RWPE2 (cell line): Measurements from ENCODE around the gene DUOX2.
A peak's percentile ranks its signal among the peaks of the same experiment; 100 is the strongest.

Experiments
- ATAC-seq: fragments of 200-7000 bp; cut with Tn5 transposase; 3 replicates; pipeline ENCODE4 v1.9.1; 2021; ENCODE audit warnings: low read depth
- DNase-seq: peaks from one replicate; pipeline ENCODE4 v3.0.0-alpha.2; 2020; ENCODE audit warnings: low spot score
- H3K27ac ChIP-seq: fragments of 450-650 bp; 2 replicates; pipeline ENCODE4 v1.5.1; 2017; ENCODE audit warnings: mild to moderate bottlenecking; ENCODE audit not compliant: poor library complexity, severe bottlenecking
- H3K27me3 ChIP-seq: fragments of 250-450 bp; sonication (Bioruptor Pico); 2 replicates; pipeline ENCODE4 v1.5.1; 2021; ENCODE audit warnings: mild to moderate bottlenecking, moderate library complexity; ENCODE audit not compliant: insufficient read depth, poor library complexity, severe bottlenecking
- H3K36me3 ChIP-seq: fragments of 250-450 bp; sonication (Bioruptor Pico); 2 replicates; pipeline ENCODE4 v1.5.1; 2020; ENCODE audit warnings: low read depth, mild to moderate bottlenecking, moderate library complexity
- H3K4me1 ChIP-seq: fragments of 250-450 bp; sonication (Bioruptor Pico); 2 replicates; pipeline ENCODE4 v1.5.1; 2021; ENCODE audit warnings: mild to moderate bottlenecking, moderate library complexity; ENCODE audit not compliant: insufficient read depth, poor library complexity, severe bottlenecking
- H3K4me3 ChIP-seq: fragments of 250-450 bp; sonication (Bioruptor Pico); 2 replicates; pipeline ENCODE4 v1.5.1; 2021; ENCODE audit warnings: mild to moderate bottlenecking, moderate library complexity; ENCODE audit not compliant: severe bottlenecking
- H3K9me3 ChIP-seq: fragments of 250-450 bp; sonication (Bioruptor Pico); 2 replicates; pipeline ENCODE4 v1.5.1; 2021; ENCODE audit warnings: mild to moderate bottlenecking, moderate library complexity; ENCODE audit not compliant: severe bottlenecking
- TF ChIP-seq, protein P1 (sequence below): fragments of 450-650 bp; IDR thresholded peaks from one replicate; pipeline ENCODE4 v1.5.1; 2017; ENCODE audit warnings: mild to moderate bottlenecking, moderate library complexity; ENCODE audit not compliant: poor library complexity, severe bottlenecking

The DUOX2 gene

DNA sequence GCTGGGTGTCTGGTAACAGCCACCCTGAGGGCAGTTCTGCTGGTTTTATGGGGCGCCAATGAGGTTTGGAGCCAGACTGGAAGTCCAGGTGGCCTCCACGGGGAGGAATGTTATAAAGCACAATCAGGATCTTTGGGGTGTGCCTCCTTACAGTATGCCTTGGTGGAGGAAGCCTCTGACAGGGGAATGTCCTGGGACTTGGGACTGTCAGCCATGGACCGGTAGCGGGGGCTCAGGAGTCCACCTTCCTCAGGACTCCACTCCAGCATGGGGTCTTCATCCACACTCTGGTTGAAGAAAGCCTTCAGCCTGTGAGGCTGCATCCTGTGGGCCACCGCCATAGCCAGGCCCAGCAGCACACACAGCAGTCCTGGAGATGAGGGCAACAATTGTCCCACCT lies 5.0 kb upstream of the DUOX2 start:
- H3K4me1 ChIP-seq: peaks cover 12% of the 10 kb centered on the region
- H3K36me3 ChIP-seq: no peaks in the 10 kb centered on the region
- DNase-seq: peak; percentile 51
- no peak overlapping the region for H3K4me3 ChIP-seq
- peaks cover 38% of the 10 kb centered on the region for H3K27me3 ChIP-seq
- TF ChIP-seq, protein P1, sequence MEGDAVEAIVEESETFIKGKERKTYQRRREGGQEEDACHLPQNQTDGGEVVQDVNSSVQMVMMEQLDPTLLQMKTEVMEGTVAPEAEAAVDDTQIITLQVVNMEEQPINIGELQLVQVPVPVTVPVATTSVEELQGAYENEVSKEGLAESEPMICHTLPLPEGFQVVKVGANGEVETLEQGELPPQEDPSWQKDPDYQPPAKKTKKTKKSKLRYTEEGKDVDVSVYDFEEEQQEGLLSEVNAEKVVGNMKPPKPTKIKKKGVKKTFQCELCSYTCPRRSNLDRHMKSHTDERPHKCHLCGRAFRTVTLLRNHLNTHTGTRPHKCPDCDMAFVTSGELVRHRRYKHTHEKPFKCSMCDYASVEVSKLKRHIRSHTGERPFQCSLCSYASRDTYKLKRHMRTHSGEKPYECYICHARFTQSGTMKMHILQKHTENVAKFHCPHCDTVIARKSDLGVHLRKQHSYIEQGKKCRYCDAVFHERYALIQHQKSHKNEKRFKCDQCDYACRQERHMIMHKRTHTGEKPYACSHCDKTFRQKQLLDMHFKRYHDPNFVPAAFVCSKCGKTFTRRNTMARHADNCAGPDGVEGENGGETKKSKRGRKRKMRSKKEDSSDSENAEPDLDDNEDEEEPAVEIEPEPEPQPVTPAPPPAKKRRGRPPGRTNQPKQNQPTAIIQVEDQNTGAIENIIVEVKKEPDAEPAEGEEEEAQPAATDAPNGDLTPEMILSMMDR: no peak
- no peak for ATAC-seq
- H3K9me3 ChIP-seq: no peaks in the 10 kb centered on the region
- no peak overlapping the region for H3K27ac ChIP-seq

DNA sequence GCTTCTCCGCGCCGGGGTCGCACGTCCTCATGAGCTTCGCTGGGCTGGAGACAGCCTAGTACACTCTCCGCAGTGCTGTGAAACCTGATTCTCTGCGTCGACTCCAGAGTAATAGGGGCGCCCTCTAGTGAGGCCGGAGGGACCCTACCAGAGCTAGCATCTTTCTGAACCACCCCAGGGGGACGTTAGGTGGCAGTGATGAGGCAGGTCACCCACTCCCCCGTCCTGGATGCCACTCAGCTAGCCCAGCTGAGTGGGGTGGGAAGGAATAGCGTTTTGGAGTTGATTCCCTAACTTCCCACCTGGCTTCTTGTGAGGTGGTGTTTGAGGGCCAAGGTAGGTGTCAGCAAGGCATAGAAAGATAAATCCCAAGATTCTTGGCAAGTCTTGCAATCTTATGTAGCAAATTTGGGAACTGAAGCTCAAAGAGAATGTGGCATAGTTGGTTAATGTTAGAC lies 4.2 kb upstream of the DUOX2 start:
- ATAC-seq: peak; percentile 85
- H3K27me3 ChIP-seq: peaks cover 46% of the 10 kb centered on the region
- H3K36me3 ChIP-seq: no peaks in the 10 kb centered on the region
- peaks cover 12% of the 10 kb centered on the region for H3K4me1 ChIP-seq
- TF ChIP-seq, protein P1: peak; percentile 100
- H3K4me3 ChIP-seq: no peak overlapping the region
- peak; percentile 88 for DNase-seq
- H3K9me3 ChIP-seq: no peaks in the 10 kb centered on the region
- no peak overlapping the region for H3K27ac ChIP-seq

DNA sequence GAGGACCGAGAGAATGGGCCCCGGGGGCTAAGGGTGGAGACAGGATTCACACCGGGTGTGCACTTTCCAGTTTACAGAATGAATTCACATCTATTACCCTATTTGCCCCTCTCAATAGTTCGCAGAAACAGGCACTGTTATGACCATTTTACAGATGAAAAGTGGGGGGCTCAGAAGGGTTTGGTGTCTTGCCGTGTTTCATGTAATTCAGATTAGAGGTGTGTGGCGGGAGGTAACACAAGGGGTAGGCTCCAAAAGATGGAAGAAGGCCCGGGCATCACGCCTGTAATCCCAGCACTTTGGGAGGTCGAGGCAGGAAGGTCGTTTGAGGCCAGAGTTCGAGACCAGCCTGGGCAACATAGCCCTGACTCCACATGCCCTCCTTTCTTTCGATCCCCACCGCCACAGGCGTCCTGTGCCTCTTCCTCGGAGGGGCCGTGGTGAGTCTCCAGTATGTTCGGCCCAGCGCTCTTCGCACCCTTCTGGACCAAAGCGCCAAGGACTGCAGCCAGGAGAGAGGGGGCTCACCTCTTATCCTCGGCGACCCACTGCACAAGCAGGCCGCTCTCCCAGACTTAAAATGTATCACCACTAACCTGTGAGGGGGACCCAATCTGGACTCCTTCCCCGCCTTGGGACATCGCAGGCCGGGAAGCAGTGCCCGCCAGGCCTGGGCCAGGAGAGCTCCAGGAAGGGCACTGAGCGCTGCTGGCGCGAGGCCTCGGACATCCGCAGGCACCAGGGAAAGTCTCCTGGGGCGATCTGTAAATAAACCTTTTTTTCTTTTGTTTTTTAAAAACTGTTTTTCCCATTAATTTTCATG lies 3.5 kb upstream of the DUOX2 start:
- DNase-seq (peak; percentile 47), ATAC-seq (no peak; the same call in 2 of the 3 replicates)
- no peaks in the 10 kb centered on the region for H3K36me3 ChIP-seq
- H3K27me3 ChIP-seq: peaks cover 53% of the 10 kb centered on the region
- peaks cover 11% of the 10 kb centered on the region for H3K4me1 ChIP-seq
- no peak overlapping the region for H3K4me3 ChIP-seq
- no peak overlapping the region for H3K27ac ChIP-seq
- TF ChIP-seq, protein P1: no peak
- H3K9me3 ChIP-seq: no peaks in the 10 kb centered on the region

DNA sequence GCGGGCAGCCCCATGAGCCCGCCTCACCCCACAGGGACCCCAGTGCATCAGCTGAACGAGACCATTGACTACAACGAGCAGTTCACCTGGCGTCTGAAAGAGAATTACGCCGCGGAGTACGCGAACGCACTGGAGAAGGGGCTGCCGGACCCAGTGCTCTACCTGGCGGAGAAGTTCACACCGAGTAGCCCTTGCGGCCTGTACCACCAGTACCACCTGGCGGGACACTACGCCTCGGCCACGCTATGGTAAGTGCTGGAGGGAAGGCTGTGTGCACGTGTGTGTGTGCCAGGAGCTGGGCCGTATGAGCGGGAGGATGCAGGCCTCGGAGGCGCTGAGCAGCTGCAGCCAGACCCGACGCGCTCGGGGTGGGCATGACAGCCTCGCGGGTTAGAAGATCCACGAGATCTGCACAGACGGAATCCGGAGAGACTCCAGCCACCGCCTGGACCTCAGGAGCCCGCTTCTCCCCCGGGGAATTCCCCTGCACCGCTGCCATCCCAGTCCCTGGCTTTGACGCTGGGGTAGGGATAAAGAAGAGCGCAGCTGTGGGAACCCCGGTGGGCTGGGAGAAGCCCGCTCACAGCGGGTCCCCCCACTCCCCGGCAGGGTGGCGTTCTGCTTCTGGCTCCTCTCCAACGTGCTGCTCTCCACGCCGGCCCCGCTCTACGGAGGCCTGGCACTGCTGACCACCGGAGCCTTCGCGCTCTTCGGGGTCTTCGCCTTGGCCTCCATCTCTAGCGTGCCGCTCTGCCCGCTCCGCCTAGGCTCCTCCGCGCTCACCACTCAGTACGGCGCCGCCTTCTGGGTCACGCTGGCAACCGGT lies 2.7 kb upstream of the DUOX2 start:
- TF ChIP-seq, protein P1: no peak
- Histone ChIP-seq H3K9me3 (no peaks in the 10 kb centered on the region), H3K27ac (no peak overlapping the region), H3K27me3 (peaks cover 61% of the 10 kb centered on the region), H3K4me1 (peaks cover 2% of the 10 kb centered on the region), H3K4me3 (no peak overlapping the region), H3K36me3 (no peaks in the 10 kb centered on the region)
- ATAC-seq (no peak), DNase-seq (peak; percentile 73)
